ENCODE results near the gene THSD4.

- no peak for TF ChIP-seq POLR2AphosphoS5 (IDR thresholded peaks at IDR 0.05; ENCODE audit: low read depth, low read length)
- TF ChIP-seq, protein P1, sequence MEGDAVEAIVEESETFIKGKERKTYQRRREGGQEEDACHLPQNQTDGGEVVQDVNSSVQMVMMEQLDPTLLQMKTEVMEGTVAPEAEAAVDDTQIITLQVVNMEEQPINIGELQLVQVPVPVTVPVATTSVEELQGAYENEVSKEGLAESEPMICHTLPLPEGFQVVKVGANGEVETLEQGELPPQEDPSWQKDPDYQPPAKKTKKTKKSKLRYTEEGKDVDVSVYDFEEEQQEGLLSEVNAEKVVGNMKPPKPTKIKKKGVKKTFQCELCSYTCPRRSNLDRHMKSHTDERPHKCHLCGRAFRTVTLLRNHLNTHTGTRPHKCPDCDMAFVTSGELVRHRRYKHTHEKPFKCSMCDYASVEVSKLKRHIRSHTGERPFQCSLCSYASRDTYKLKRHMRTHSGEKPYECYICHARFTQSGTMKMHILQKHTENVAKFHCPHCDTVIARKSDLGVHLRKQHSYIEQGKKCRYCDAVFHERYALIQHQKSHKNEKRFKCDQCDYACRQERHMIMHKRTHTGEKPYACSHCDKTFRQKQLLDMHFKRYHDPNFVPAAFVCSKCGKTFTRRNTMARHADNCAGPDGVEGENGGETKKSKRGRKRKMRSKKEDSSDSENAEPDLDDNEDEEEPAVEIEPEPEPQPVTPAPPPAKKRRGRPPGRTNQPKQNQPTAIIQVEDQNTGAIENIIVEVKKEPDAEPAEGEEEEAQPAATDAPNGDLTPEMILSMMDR (IDR thresholded peaks at IDR 0.05), result no peak
- TF ChIP-seq, protein P2, sequence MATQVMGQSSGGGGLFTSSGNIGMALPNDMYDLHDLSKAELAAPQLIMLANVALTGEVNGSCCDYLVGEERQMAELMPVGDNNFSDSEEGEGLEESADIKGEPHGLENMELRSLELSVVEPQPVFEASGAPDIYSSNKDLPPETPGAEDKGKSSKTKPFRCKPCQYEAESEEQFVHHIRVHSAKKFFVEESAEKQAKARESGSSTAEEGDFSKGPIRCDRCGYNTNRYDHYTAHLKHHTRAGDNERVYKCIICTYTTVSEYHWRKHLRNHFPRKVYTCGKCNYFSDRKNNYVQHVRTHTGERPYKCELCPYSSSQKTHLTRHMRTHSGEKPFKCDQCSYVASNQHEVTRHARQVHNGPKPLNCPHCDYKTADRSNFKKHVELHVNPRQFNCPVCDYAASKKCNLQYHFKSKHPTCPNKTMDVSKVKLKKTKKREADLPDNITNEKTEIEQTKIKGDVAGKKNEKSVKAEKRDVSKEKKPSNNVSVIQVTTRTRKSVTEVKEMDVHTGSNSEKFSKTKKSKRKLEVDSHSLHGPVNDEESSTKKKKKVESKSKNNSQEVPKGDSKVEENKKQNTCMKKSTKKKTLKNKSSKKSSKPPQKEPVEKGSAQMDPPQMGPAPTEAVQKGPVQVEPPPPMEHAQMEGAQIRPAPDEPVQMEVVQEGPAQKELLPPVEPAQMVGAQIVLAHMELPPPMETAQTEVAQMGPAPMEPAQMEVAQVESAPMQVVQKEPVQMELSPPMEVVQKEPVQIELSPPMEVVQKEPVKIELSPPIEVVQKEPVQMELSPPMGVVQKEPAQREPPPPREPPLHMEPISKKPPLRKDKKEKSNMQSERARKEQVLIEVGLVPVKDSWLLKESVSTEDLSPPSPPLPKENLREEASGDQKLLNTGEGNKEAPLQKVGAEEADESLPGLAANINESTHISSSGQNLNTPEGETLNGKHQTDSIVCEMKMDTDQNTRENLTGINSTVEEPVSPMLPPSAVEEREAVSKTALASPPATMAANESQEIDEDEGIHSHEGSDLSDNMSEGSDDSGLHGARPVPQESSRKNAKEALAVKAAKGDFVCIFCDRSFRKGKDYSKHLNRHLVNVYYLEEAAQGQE (IDR thresholded peaks at IDR 0.05; ENCODE audit: insufficient read depth in 1 of 2, low read depth in 2 of 2, low read length in 1 of 2), result no peak
These were observed 480.7 kb downstream of the THSD4 start for GRCh38 chr15:71595846-71596553.
